A549 (cell line): ENCODE measurements around the gene PLEKHA5.

Experiments used
- CTCF ChIP-seq: fragments of >200 bp; sonication (Bioruptor Twin); formaldehyde crosslinking; IDR thresholded peaks from 3 replicates; pipeline ENCODE4 v1.5.1; 2016
- FOSL2 ChIP-seq, 2 experiments: fragments of 450-650 bp in 1 of 2; fragments of >200 bp in 1 of 2; sonication (Bioruptor Twin) in 1 of 2; formaldehyde crosslinking; IDR thresholded peaks; 2 replicates each; pipeline versions ENCODE4 v1.5.0 to v1.6.1; 2016 to 2020; ENCODE audit warnings: mild to moderate bottlenecking in 1 of 2, moderate library complexity in 1 of 2
- HOXB13 ChIP-seq: fragments of 250-450 bp; sonication (Bioruptor Pico); IDR thresholded peaks from 2 replicates; pipeline ENCODE4 v1.5.0; 2020; ENCODE audit warnings: low read depth, mild to moderate bottlenecking, moderate library complexity
- MYC ChIP-seq: IDR thresholded peaks from 2 replicates; pipeline ENCODE4 v1.6.1; 2012; ENCODE audit warnings: mild to moderate bottlenecking, inconsistent platforms, low read length, improper control_type of control experiment, borderline replicate concordance
- RCOR1 ChIP-seq: fragments of 150-350 bp; IDR thresholded peaks from 2 replicates; pipeline ENCODE4 v1.6.1; 2014; ENCODE audit warnings: antibody characterized with exemption, low read length, low read depth
- ZSCAN20 ChIP-seq: fragments of 250-450 bp; sonication (Bioruptor Pico); IDR thresholded peaks from 2 replicates; pipeline ENCODE4 v1.8.0; 2022; ENCODE audit warnings: mild to moderate bottlenecking, moderate library complexity

DNA sequence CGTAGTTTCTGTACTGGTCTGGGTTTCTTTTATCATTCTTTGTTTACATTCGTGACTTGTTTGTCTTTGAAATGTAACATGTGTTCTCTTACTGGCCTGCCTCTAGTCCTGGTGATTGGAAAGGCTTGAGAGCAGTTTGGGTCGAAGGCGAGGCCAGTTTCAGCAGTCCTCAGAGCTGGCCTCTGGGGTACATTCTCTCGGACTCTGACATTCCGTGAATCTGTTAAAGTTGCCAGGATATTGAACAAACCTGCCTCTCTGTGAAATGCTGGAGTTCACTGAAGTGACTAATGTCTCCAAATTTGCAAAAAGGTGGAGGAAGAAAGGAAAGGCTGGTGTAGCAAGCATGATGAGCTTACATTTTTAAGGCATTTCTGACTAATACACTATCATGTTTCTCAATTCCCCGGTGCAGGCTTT is 1.5 kb downstream of the PLEKHA5 start:
- TF ChIP-seq FOSL2 (IDR thresholded peaks at IDR 0.05) (no peak), FOSL2 (CRISPR knock-in tag; IDR thresholded peaks at IDR 0.05) (no peak), MYC (no peak), RCOR1 (no peak), CTCF (no peak), ZSCAN20 (CRISPR knock-in tag) (no peak), HOXB13 (CRISPR knock-in tag) (no peak)
